ENCODE results near the gene IFI44L.

- TF ChIP-seq, protein P1, sequence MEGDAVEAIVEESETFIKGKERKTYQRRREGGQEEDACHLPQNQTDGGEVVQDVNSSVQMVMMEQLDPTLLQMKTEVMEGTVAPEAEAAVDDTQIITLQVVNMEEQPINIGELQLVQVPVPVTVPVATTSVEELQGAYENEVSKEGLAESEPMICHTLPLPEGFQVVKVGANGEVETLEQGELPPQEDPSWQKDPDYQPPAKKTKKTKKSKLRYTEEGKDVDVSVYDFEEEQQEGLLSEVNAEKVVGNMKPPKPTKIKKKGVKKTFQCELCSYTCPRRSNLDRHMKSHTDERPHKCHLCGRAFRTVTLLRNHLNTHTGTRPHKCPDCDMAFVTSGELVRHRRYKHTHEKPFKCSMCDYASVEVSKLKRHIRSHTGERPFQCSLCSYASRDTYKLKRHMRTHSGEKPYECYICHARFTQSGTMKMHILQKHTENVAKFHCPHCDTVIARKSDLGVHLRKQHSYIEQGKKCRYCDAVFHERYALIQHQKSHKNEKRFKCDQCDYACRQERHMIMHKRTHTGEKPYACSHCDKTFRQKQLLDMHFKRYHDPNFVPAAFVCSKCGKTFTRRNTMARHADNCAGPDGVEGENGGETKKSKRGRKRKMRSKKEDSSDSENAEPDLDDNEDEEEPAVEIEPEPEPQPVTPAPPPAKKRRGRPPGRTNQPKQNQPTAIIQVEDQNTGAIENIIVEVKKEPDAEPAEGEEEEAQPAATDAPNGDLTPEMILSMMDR (IDR thresholded peaks at IDR 0.05): no peak
- TF ChIP-seq POLR2AphosphoS5 (IDR thresholded peaks at IDR 0.05): no peak
- no peak for TF ChIP-seq EP300 (IDR thresholded peaks at IDR 0.05)
- TF ChIP-seq POLR2A (IDR thresholded peaks at IDR 0.05; ENCODE audit: low read depth): no peak
Observed at GRCh38 chr1:78690516-78690915, 70.3 kb downstream of the IFI44L start.
